Liver (tissue), 9 donors: Measurements from ENCODE around the gene NEK6. TPM values are rescaled to one million over a fixed set of nuclear protein-coding genes. Genes with fewer than 3 reads are reported as not detected.

Source experiments
- DNase-seq: peaks from one replicate; pipeline ENCODE4 v3.0.0-alpha.2; 2017; ENCODE audit warnings: low spot score
- H3K27ac ChIP-seq, 2 donors: one replicate each; pipeline ENCODE4 v1.7.0; 2013; ENCODE audit warnings: inconsistent platforms in 2 of 2, low read length in 2 of 2, control low read depth in 1 of 2, low read depth in 1 of 2, mild to moderate bottlenecking in 1 of 2
- H3K27me3 ChIP-seq, 4 donors: one replicate each; pipeline versions ENCODE4 v1.6.1 to v1.7.0; 2013; ENCODE audit warnings: low read length in 3 of 4, inconsistent platforms in 1 of 4, mild to moderate bottlenecking in 1 of 4, moderate library complexity in 1 of 4; ENCODE audit not compliant: control insufficient read depth in 4 of 4, insufficient read depth in 4 of 4
- H3K36me3 ChIP-seq, 4 donors: one replicate each; pipeline versions ENCODE4 v1.6.1 to v1.7.0; 2013; ENCODE audit warnings: low read length in 3 of 4, mild to moderate bottlenecking in 3 of 4, low read depth in 1 of 4, moderate library complexity in 1 of 4; ENCODE audit not compliant: control insufficient read depth in 4 of 4, insufficient read depth in 3 of 4
- H3K4me1 ChIP-seq, 4 donors: one replicate each; pipeline versions ENCODE4 v1.6.1 to v1.7.0; 2013; ENCODE audit warnings: low read length in 3 of 4, mild to moderate bottlenecking in 3 of 4, moderate library complexity in 1 of 4; ENCODE audit not compliant: control insufficient read depth in 4 of 4, insufficient read depth in 4 of 4
- H3K4me3 ChIP-seq, 3 donors: one replicate each; pipeline versions ENCODE4 v1.6.1 to v1.7.0; 2013; ENCODE audit warnings: low read length in 3 of 3, control low read depth in 1 of 3, low read depth in 1 of 3, mild to moderate bottlenecking in 1 of 3
- H3K9ac ChIP-seq, 2 donors: one replicate each; pipeline ENCODE4 v1.7.0; 2013; ENCODE audit warnings: low read length in 2 of 2, mild to moderate bottlenecking in 2 of 2, moderate library complexity in 2 of 2, control low read depth in 1 of 2, low read depth in 1 of 2
- H3K9me3 ChIP-seq, 4 donors: one replicate each; pipeline versions ENCODE4 v1.6.1 to v1.7.0; 2013; ENCODE audit warnings: low read length in 3 of 4; ENCODE audit not compliant: control insufficient read depth in 4 of 4
- ATF3 ChIP-seq: IDR thresholded peaks from 2 replicates; pipeline ENCODE4 v1.6.1; 2016; ENCODE audit warnings: antibody characterized with exemption
- CTCF ChIP-seq: fragments of 150-350 bp; IDR thresholded peaks from 2 replicates; pipeline ENCODE4 v1.5.1; 2017; ENCODE audit warnings: improper control_type of control experiment, low read depth, low read length; ENCODE audit not compliant: missing input control
- EGR1 ChIP-seq, 2 donors: IDR thresholded peaks; 2 replicates each; pipeline ENCODE4 v1.6.1; 2016 to 2018; ENCODE audit warnings: antibody characterized with exemption in 2 of 2, low read depth in 2 of 2
- FOXA1 ChIP-seq: IDR thresholded peaks from 2 replicates; pipeline ENCODE4 v1.6.1; 2016; ENCODE audit warnings: antibody characterized with exemption
- FOXA2 ChIP-seq: IDR thresholded peaks from 2 replicates; pipeline ENCODE4 v1.6.1; 2016; ENCODE audit warnings: antibody characterized with exemption
- GABPA ChIP-seq, 2 donors: IDR thresholded peaks in 1 of 2; conservative IDR thresholded peaks in 1 of 2; 2 replicates each; pipeline ENCODE4 v1.6.1; 2016; ENCODE audit warnings: antibody characterized with exemption in 2 of 2, mild to moderate bottlenecking in 1 of 2, moderate library complexity in 1 of 2
- HNF4A ChIP-seq, 2 donors: conservative IDR thresholded peaks; 2 replicates each; pipeline ENCODE4 v1.6.1; 2016; ENCODE audit warnings: antibody characterized with exemption in 2 of 2, mild to moderate bottlenecking in 2 of 2
- HNF4G ChIP-seq: IDR thresholded peaks from 2 replicates; pipeline ENCODE4 v1.6.1; 2016; ENCODE audit warnings: antibody characterized with exemption
- JUND ChIP-seq, 2 donors: IDR thresholded peaks; 2 replicates each; pipeline ENCODE4 v1.6.1; 2016; ENCODE audit warnings: antibody characterized with exemption in 2 of 2
- MAX ChIP-seq: IDR thresholded peaks from 2 replicates; pipeline ENCODE4 v1.6.1; 2016; ENCODE audit warnings: antibody characterized with exemption
- NR2F2 ChIP-seq: IDR thresholded peaks from 2 replicates; pipeline ENCODE4 v1.6.1; 2016; ENCODE audit warnings: antibody characterized with exemption
- RAD21 ChIP-seq, 2 donors: IDR thresholded peaks; 2 replicates each; pipeline ENCODE4 v1.6.1; 2016; ENCODE audit warnings: antibody characterized with exemption in 2 of 2, mild to moderate bottlenecking in 2 of 2
- RXRA ChIP-seq, 2 donors: IDR thresholded peaks; 2 replicates each; pipeline ENCODE4 v1.6.1; 2017 to 2018; ENCODE audit warnings: antibody characterized with exemption in 2 of 2, mild to moderate bottlenecking in 1 of 2
- SP1 ChIP-seq: IDR thresholded peaks from 2 replicates; pipeline ENCODE4 v1.6.1; 2018; ENCODE audit warnings: antibody characterized with exemption, mild to moderate bottlenecking
- TAF1 ChIP-seq: conservative IDR thresholded peaks from 2 replicates; pipeline ENCODE4 v1.6.1; 2016; ENCODE audit warnings: antibody characterized with exemption, mild to moderate bottlenecking
- YY1 ChIP-seq: IDR thresholded peaks from 2 replicates; pipeline ENCODE4 v1.6.1; 2016; ENCODE audit warnings: antibody characterized with exemption, mild to moderate bottlenecking
- WGBS: extraction: QIAGEN DNeasy Blood & Tissue Kit; methylation state at CpG from one replicate; pipeline ENCODE4 v1.1.7; 2013; 5-methylcytosine and 5-hydroxymethylcytosine counted together
- polyA plus RNA-seq, 2 donors: library from polyadenylated mRNA; stranded (reverse) in 1 of 2; unstranded in 1 of 2; fragments of 200-250 nt in 1 of 2; fragments of >200 nt in 1 of 2; fragmentation: Nextera tagmentation in 1 of 2; extraction: Ambion mirVana in 1 of 2; gene quantifications; one replicate each; pipeline versions ENCODE4 v1.2.1 to v1.2.3, GENCODE V29; 2013 to 2015
- total RNA-seq, 2 donors: library from RNA; depleted of rRNA; stranded (reverse); fragments of >200 nt; gene quantifications; one replicate each; pipeline ENCODE4 v1.2.3, GENCODE V29; 2014
- TF ChIP-seq, protein P1 (sequence below): IDR thresholded peaks from 2 replicates; pipeline ENCODE4 v1.6.1; 2016; ENCODE audit warnings: antibody characterized with exemption
- TF ChIP-seq, protein P2 (sequence below): IDR thresholded peaks from 2 replicates; pipeline ENCODE4 v1.6.1; 2016; ENCODE audit warnings: antibody characterized with exemption, mild to moderate bottlenecking
- donor health status: healthy.
- donor health status: healthy.
- donor health status: healthy.
- donor health status: healthy.
- donor health status: healthy.

NEK6 gene
- total and polyA plus RNA-seq, 4 donors, result 32.5 to 49.7 (median 42.5) TPM

- no peak for TF ChIP-seq MAX
These were observed 92.1 kb downstream of the NEK6 start (continued) for GRCh38 chr9:124349675-124350493.

DNA sequence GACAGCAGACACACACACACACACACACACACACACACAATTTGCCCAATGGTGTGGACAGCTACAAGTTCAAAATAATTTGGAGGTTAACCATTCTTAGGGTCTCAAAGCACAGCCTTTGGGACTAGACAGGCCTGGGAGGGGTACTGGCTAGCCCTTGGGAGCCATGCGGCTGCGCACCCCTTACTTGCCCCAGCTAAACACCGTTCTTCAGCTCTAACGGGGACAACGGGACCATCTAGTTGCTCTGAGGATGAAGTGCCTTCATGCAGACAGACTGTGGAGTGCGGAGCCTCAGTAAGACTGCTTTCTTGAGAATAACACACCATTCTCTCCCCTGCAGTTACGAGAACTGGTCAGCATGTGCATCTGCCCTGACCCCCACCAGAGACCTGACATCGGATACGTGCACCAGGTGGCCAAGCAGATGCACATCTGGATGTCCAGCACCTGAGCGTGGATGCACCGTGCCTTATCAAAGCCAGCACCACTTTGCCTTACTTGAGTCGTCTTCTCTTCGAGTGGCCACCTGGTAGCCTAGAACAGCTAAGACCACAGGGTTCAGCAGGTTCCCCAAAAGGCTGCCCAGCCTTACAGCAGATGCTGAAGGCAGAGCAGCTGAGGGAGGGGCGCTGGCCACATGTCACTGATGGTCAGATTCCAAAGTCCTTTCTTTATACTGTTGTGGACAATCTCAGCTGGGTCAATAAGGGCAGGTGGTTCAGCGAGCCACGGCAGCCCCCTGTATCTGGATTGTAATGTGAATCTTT, 92.9 kb downstream of the NEK6 start:
- Histone ChIP-seq H3K27ac (peak overlapping the region in 1 of 2 donors; percentile 13), H3K4me3 (no peak overlapping the region), H3K36me3 (peaks cover 6 to 82% (median 49%) of the 10 kb centered on the region in 4 donors), H3K27me3 (no peaks in the 10 kb centered on the region), H3K9me3 (no peaks in the 10 kb centered on the region), H3K9ac (no peak overlapping the region), H3K4me1 (peaks cover 0 to 17% (median 13%) of the 10 kb centered on the region in 4 donors)
- DNase-seq, result no peak
- TF ChIP-seq JUND (IDR thresholded peaks at IDR 0.05), result no peak
- peak; percentile 34 for TF ChIP-seq FOXA1
- peak in 1 of 2 donors; percentile 13 for TF ChIP-seq RXRA (IDR thresholded peaks at IDR 0.05)
- TF ChIP-seq RAD21 (IDR thresholded peaks at IDR 0.05), result peak in 1 of 2 donors; percentile 18
- TF ChIP-seq MAX, result no peak
- peak; percentile 49 for TF ChIP-seq HNF4G
- TF ChIP-seq HNF4A (conservative IDR thresholded peaks at IDR 0.05), result peak; percentile 83 to 87
- no peak for TF ChIP-seq EGR1 (IDR thresholded peaks at IDR 0.05; ENCODE audit: low read depth in 2 of 2)
- peak; percentile 16 for TF ChIP-seq SP1
- TF ChIP-seq, protein P1, sequence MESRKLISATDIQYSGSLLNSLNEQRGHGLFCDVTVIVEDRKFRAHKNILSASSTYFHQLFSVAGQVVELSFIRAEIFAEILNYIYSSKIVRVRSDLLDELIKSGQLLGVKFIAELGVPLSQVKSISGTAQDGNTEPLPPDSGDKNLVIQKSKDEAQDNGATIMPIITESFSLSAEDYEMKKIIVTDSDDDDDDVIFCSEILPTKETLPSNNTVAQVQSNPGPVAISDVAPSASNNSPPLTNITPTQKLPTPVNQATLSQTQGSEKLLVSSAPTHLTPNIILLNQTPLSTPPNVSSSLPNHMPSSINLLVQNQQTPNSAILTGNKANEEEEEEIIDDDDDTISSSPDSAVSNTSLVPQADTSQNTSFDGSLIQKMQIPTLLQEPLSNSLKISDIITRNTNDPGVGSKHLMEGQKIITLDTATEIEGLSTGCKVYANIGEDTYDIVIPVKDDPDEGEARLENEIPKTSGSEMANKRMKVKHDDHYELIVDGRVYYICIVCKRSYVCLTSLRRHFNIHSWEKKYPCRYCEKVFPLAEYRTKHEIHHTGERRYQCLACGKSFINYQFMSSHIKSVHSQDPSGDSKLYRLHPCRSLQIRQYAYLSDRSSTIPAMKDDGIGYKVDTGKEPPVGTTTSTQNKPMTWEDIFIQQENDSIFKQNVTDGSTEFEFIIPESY, result no peak
- TF ChIP-seq CTCF, result no peak
- peak; percentile 63 for TF ChIP-seq FOXA2
- TF ChIP-seq, protein P2, sequence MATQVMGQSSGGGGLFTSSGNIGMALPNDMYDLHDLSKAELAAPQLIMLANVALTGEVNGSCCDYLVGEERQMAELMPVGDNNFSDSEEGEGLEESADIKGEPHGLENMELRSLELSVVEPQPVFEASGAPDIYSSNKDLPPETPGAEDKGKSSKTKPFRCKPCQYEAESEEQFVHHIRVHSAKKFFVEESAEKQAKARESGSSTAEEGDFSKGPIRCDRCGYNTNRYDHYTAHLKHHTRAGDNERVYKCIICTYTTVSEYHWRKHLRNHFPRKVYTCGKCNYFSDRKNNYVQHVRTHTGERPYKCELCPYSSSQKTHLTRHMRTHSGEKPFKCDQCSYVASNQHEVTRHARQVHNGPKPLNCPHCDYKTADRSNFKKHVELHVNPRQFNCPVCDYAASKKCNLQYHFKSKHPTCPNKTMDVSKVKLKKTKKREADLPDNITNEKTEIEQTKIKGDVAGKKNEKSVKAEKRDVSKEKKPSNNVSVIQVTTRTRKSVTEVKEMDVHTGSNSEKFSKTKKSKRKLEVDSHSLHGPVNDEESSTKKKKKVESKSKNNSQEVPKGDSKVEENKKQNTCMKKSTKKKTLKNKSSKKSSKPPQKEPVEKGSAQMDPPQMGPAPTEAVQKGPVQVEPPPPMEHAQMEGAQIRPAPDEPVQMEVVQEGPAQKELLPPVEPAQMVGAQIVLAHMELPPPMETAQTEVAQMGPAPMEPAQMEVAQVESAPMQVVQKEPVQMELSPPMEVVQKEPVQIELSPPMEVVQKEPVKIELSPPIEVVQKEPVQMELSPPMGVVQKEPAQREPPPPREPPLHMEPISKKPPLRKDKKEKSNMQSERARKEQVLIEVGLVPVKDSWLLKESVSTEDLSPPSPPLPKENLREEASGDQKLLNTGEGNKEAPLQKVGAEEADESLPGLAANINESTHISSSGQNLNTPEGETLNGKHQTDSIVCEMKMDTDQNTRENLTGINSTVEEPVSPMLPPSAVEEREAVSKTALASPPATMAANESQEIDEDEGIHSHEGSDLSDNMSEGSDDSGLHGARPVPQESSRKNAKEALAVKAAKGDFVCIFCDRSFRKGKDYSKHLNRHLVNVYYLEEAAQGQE, result no peak
- TF ChIP-seq NR2F2, result no peak
- no peak for TF ChIP-seq GABPA (IDR thresholded peaks at IDR 0.05 in 1 of 2, conservative IDR thresholded peaks at IDR 0.05 in 1 of 2)
- TF ChIP-seq TAF1, result no peak
- no peak for TF ChIP-seq ATF3
- no peak for TF ChIP-seq YY1
- 81% methylated on average over 16 of the region's 16 CpGs for whole genome bisulfite sequencing
